GM19099 (cell line): ENCODE measurements around the gene RNGTT.

Experiments used
- POLR2A ChIP-seq: IDR thresholded peaks from 3 replicates; pipeline ENCODE4 v1.6.1; 2011; ENCODE audit warnings: low read depth; ENCODE audit not compliant: insufficient read length; ENCODE audit errors: extremely low read depth

Gene RNGTT

DNA sequence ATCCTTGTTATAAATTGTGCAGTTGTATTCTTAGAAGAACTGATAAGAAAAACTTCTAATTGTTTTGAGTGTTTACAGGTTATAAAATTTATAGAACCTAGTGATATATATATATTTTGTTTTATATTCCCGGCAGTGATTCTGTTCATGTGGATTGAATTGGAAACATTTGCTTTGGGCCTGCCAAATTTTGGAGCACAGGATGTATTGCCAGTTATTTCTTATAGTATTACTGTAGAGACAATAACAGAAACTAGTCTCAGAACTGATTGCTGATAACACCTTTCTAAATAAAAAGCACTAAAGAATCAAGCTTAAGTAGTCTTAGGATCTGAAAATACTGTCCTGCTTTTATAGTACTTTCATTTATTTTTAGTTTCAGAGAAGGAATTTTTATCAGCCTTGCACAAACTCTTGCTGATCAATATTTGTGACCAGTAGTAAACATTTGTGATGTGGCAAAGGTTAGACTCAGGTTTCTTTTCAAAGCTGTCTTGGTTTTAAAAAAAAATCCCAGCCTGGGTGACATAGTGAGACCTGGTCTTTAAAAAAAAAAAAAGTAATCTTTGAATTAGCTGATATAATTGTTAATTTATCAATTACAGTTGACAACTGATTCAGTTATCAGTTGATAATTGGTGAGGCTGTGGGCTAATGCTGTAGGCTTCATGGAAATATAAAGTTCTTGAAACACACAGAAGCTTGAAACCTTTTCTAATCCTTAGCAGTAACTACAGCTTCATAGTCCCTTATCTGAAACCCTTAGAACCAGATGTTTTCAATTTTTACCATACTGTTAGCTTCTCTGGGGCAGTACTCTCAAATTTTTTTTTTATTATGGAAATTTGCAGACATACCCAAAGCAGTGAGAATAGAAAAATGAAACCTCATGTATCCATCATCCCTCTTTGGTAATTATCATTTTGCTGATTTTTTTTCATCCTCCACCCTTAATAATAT, 42.4 kb downstream of the RNGTT start:
- no peak for TF ChIP-seq POLR2A

DNA sequence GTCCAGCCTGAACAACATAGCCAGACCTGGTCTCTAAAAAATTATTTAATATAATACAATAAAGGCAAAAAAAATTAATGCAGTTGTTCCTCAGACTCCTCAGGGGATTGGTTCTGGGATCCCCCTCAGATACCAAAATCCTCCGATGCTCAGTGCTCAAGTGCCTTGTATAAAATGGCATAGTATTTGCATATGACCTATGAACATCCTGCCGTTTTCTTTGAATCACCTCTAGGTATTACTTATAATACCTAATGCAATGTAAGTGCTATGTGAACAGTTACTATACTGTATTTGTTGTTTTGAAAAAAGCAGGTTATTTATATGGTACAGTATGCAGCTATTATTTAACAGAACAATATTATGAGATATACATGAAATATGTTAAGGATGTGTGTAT, 43.3 kb downstream of the RNGTT start:
- no peak for TF ChIP-seq POLR2A

DNA sequence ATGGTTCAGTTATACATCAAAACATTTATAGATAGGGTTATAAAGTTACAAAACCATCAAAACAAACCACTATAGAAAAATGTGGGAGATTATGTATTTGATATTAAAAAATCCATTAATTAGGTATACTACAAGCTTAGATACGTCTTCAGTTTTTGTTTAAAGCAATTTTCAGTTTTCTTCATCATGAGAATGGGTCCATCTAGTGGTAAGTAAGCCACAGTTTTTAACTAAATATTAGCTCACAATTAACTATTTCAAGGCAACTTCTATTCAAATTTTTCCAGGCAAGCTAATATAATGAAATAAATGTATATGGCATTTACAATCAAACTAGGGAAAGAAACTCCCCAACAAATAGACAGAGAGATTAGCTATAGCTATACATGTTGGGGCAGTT, 44.4 kb downstream of the RNGTT start:
- no peak for TF ChIP-seq POLR2A

DNA sequence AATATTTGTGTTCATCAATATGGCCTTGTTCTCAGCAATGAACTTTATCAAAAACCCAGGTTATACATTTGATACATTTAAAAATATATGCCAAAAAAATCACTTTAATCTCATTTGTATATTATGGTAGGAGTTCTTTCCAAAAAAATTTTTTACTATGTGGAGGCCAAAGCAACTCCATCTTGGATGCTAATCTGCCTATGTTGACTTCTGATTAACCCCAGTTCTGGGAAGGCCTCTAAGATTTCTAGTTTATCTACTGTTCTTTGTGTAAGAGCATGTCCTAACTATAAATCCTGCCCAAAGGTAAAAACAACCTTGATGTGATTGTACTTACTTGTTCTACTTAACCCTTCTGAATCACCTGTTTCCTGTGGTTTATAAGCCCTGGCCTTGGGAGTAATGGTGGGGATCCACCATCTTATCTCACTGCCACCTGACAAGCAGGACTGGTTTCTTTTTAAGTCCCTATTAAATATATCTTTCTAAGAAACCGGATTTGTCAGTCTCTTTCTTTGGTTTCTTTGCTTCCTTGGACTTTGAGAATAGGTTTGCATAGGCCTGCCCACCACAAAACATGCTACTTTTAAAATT, 46.7 kb downstream of the RNGTT start:
- no peak for TF ChIP-seq POLR2A

DNA sequence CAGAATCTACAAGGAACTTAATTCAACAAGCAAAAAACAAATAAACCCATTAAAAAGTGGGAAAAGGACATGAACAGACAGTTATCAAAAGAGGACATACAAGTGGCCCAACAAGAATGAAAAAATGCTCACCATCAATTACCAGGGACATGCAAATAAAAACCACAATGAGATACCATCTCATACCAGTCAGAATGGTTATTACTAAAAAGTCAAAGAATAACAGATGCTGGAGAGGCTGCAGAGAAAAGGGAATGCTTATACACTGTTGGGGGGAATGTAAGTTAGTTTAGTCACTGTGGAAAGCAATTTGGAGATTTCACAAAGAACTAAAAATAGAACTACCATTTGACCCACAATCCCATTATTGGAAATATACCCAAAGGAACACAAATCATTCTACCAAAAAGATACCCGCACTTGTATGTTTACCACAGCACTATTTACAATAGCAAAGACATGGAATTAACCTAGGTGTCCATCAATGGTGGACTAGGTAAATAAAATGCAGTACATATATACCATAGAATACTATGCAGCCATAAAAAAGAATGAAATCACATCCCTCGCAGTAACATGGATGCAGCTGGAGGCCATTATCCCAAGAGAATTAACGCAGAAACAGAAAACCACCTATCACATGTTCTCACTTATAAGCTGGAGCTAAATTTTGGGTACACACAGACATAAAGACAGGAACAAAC, 48.4 kb downstream of the RNGTT start:
- TF ChIP-seq POLR2A, result no peak

DNA sequence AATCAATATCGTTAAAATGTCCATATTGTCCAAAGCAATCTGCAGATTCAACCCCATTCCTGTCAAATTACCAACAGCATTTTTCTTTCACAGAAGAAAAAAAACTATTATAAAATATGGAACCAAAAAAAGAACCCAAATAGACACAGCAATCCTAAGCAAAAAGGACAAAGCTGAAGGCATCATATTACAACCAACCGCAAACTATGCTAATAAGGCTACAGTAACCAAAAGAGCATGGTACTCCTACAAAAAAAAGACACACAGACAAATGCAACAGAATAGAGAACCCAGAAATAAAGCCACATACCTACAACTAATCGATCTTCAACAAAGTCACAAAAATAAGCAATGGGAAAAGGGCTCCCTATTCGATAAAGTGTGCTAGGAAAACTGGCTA, 49.2 kb downstream of the RNGTT start:
- no peak for TF ChIP-seq POLR2A

DNA sequence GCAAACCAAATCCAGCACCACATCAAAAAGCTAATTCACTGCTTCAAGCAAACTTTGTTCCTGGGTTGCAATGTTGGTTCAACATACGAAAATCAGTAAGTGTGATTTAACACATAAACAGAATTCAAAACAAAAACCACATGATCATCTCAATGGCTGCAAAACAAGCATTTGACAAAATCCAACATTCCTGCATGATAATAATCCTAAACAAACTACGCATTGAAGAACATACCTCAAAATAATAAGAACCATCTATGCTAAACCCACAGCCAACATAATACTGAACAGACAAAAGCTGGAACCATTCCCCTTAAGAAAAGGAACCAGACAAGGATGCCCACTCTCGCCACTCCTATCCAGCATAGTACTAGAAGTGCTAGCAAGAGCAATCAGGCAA, 49.9 kb downstream of the RNGTT start:
- no peak for TF ChIP-seq POLR2A

DNA sequence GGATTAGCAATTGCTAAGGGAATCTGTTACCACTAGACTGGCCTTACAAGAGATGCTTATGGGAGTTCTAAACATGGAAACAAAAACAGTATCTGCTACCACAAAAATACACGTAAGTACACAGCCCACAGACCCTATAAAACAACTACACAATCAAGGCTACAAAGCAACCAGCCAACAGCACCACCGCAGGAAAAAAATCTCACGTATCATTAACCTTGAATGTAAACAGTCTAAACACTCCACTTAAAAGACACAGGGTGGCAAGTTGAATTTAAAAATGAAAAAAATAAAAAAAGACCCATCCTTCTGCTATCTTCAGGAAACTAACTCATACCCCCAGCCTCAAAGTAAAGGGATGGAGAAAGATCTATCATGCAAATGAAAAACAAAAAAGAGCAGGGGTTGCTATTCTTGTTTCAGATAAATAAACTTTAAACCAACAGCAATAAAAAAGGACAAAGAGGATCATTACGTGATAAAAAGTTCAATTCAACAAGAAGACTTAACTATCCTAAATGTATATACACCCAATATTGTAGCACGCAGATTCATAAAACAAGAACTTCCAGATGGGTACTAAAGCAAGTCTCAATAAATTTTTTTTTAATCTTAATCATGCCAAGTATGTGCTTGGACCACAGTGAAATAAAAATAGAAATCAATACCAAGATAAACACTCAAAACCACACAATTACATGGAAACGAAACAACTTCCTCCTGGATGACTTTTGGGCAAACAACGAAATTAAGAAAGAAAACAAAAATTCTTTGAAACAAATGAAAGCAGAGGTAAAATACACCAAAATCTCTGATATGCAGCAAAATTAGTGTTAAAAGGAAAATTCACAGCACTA, 52.3 kb downstream of the RNGTT start:
- TF ChIP-seq POLR2A, result no peak

DNA sequence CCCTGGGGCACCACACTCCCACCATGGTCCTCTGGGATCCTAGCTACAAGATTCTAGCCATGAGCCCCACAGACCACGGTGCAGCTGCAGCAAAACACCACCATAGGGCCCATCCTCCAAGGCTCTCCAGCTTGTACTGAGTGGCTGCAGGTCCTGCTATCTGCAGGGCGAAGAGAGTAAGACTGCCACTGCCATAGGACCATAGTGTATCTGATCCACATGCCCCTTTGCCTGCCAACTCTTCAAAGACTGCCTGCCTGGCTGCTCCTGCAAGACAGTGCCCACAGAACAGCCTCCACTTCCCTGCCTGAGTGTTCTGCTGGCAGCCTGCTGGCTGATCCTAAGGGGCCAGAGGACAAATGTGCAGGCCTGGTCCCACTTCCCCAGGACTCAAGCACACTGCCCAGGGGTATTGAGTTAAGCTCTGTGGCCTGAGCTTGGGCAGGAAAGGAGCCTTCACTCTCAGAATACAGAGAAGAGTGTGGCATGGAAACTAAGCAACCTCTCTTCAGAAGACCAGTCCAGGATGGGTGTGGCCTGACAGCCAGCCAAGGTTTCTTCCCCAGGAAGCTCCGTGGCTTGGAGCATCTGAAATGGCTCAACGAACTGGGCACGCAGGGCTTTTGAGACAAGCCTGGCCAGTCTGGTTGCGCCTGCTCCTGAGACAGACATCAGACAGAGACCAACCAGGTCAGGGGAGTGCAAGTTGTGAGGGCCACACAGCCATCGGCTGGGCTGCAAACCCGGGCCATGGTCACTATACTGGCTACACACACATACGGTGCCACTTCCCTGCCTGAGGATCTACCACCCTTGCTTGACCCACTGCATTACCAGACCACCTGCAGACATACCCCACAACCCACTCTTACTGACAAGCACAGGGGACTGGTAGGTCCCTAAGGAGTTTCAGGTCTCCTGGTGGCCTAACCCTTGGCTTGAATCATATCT, 54.5 kb downstream of the RNGTT start:
- no peak for TF ChIP-seq POLR2A

DNA sequence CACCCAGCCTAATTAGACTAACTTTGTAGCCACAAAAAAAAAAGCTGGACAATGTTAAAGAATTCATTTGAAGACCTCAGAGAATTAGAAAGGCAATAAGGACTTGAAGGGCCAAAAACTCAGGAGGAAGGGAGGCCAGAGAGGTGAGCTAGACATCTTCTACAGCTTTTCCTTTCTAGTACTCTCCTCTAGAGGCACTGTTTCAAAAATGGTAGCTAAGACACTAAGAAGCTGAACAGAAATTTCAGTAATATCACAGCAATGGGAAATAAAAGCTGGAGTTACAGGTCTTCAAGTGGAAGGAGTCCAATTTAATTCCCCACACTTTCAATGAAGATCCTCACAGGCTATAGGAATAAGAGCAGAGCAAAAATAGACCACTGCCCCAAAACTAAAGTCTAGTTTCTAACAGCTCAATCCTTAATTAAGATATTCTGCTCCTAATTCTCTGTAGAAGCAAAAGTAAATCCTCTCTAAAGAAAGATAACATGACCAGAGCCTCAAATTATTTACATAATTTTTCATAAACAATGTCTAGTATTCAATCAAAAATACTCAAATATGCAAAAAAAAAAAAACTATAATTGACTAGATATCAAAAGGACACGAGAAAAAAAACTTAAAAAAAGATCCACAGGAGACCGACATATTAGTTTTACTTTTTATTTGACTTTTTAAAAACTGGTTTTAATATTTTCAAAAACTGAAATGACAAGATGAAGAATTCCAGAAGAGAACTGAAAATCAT, 63.7 kb downstream of the RNGTT start:
- no peak for TF ChIP-seq POLR2A

DNA sequence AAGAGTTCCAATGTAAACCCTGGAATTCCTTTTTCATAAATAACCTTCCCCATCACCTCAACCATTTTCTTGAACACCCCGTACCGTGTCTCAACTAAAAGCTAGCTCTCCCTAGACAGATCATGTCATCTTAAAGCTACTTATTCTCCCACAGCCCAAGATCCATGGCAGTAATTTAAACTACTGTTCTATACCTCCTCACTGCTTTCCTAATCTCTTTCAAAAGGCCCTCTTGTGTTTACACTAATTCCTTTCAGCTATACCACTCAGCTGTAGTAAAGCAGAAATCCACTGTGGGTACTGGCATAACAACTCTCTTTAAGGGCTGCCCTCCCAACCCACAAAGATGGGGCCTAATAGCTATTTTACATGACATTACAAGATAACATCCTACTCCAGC, 67.5 kb downstream of the RNGTT start:
- TF ChIP-seq POLR2A, result no peak

DNA sequence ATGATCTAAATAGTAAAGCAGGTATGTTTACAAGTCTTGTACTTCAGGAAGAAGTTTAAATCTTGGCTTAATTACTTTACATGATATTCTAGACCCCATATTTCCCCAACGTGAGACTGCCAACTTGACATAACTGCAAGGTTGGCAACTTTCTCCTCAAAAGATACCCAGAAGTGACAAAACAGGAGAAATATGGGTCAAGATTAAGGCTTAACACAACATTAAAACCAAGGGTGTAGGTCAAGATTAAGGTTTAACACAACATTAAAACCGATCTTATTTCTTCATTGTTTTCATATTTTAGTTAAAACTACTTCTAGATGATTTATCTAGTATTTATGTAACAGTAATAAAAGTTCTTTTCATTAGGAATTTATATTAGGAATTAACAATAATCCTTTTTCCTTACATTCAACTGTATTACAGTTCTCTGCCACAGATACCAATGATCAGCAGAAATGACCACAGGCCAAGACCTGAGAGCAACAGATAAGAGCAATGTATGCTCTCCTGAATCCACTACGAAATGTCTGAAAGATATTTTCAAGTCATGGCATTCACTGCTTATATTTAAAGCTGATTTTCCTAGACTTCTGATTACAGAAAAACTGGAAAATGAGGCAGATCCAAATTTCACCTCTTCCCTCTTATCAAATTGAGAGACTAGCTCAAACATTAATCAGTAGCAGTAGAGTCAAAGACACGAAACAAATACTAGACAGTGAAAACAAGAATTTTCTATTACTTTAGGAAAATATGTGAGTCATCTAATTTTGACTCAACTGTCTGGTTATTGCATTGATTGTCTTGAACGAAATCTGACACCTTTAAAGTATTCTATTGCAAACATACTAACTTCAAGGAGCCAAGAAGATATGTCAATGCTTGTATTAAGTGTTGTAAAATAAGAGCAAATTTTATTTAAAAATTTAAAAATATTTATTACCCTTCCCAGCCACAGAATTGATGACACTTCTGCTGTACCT, 72.3 kb downstream of the RNGTT start:
- TF ChIP-seq POLR2A, result no peak
